Stomach (tissue), 4 donors: ENCODE data around the gene WWOX.

ENCODE experiments used
- CTCF ChIP-seq, 7 experiments: fragments of 450-650 bp in 4 of 7; fragments of 200-600 bp in 3 of 7; sonication (generic) in 3 of 7; IDR thresholded peaks; one replicate each; pipeline ENCODE4 v1.5.1; 2016 to 2019; ENCODE audit warnings: antibody characterized with exemption in 7 of 7, control low read depth in 2 of 7, mild to moderate bottlenecking in 1 of 7
- POLR2A ChIP-seq, 4 donors: fragments of 450-650 bp; IDR thresholded peaks; one replicate each; pipeline ENCODE4 v1.6.1; 2016; ENCODE audit warnings: antibody characterized with exemption in 4 of 4, control low read depth in 2 of 4, mild to moderate bottlenecking in 1 of 4, moderate library complexity in 1 of 4
- POLR2AphosphoS5 ChIP-seq, 3 donors: sonication (generic); formaldehyde crosslinking; IDR thresholded peaks; one replicate each; pipeline ENCODE4 v1.6.1; 2016; ENCODE audit warnings: antibody characterized with exemption in 3 of 3

DNA sequence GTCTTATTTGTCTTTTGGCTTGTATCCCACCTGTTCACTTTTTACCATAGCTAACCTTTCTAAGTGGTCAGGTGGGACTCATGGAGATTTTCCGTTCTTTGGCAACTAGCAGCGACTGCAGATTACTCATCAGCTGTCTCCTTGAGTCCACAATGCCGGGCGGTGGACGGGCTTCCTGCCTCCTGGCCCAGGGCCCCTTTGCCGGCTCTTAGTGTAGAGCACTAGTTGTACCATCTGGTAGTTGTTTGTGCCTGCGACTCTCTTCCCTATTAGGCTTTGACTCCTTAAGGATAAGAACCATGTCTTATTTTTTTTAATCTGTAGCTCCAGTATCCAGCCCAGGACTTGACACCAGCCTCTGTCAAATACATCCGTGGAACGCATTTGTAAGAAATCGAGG lies 399.9 kb downstream of the WWOX start:
- TF ChIP-seq CTCF (IDR thresholded peaks at IDR 0.05): no peak
- TF ChIP-seq POLR2AphosphoS5 (IDR thresholded peaks at IDR 0.05): no peak
- no peak for TF ChIP-seq POLR2A (IDR thresholded peaks at IDR 0.05)
